Immature natural killer cell (primary cell): ENCODE data around the gene ZBTB20. TPM values are rescaled to one million over a fixed set of nuclear protein-coding genes. Genes with fewer than 3 reads are reported as not detected.

Experiments used
- DNase-seq, 3 donors: peaks; one replicate each; pipeline ENCODE4 v3.0.0; 2022; ENCODE audit warnings: mixed read lengths in 1 of 3
- H3K27ac Mint-ChIP-seq, 6 donors: one replicate each; pipeline ENCODE4 v1.8.0; 2020; ENCODE audit warnings: mixed read lengths in 6 of 6, mild to moderate bottlenecking in 5 of 6, inconsistent platforms in 4 of 6, moderate library complexity in 3 of 6
- H3K27me3 Mint-ChIP-seq, 3 donors: one replicate each; pipeline ENCODE4 v1.8.0; 2020 to 2021; ENCODE audit warnings: low read depth in 3 of 3, mild to moderate bottlenecking in 3 of 3, mixed read lengths in 3 of 3, moderate library complexity in 3 of 3, inconsistent platforms in 1 of 3
- H3K36me3 Mint-ChIP-seq, 3 donors: one replicate each; pipeline ENCODE4 v1.8.0; 2020; ENCODE audit warnings: mixed read lengths in 3 of 3, inconsistent platforms in 2 of 3, mild to moderate bottlenecking in 2 of 3
- H3K4me1 Mint-ChIP-seq, 2 donors: one replicate each; pipeline ENCODE4 v1.8.0; 2020; ENCODE audit warnings: inconsistent platforms in 2 of 2, mild to moderate bottlenecking in 2 of 2, mixed read lengths in 2 of 2, moderate library complexity in 1 of 2
- H3K4me3 Mint-ChIP-seq, 5 donors: one replicate each; pipeline ENCODE4 v1.8.0; 2020; ENCODE audit warnings: mild to moderate bottlenecking in 5 of 5, mixed read lengths in 5 of 5, inconsistent platforms in 3 of 5, moderate library complexity in 3 of 5
- H3K9me3 Mint-ChIP-seq, 6 donors: one replicate each; pipeline ENCODE4 v1.8.0; 2020; ENCODE audit warnings: mild to moderate bottlenecking in 6 of 6, mixed read lengths in 6 of 6, inconsistent platforms in 4 of 6, moderate library complexity in 3 of 6
- polyA plus RNA-seq, 3 donors: library from polyadenylated mRNA; unstranded; fragments of 300-500 nt; fragmentation: Illumina TruSeq; gene quantifications; one replicate each; pipeline ENCODE4 v1.2.3, GENCODE V29; 2021

Gene ZBTB20
- polyA plus RNA-seq, 3 donors from 2014 or later: 7.2 to 21.3 (median 16.5) TPM

DNA sequence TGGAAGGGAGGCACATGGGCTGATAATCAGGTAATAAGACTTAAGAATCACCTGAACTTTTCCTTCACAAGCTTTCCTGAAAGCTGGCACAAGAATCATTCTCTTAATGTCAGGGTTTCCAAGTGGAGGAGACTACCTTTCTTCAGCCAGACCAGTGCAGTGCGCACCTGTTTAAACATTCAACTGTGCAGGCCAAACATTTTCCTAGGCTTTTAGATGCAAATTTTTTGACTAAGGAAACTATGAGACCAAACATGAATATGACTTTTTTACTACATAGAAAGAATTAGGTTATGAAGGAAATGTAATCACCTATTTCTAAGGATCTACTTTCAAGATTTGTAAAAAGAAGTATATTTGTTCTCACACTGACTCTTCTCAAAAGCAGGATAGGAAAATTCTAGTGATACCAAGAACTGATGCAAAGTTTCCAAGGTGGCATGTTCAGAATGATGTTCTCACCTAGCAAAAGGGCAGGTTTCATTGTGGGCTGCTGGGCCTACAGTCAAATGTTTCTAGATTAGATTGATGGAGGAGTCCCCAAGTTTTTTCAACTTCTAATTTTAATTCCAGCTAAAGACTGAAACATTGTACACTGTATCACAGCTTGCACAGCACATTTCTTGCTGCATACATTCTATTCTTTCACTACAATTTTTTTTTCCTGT lies 514.2 kb downstream of the ZBTB20 start:
- H3K4me3 Mint-ChIP-seq: no peak overlapping the region
- H3K27ac Mint-ChIP-seq: no peak overlapping the region
- H3K36me3 Mint-ChIP-seq: peaks cover 9 to 13% (median 11%) of the 10 kb centered on the region in 3 donors
- no peaks in the 10 kb centered on the region for H3K4me1 Mint-ChIP-seq
- no peak for DNase-seq
- peaks cover 14 to 19% (median 14%) of the 10 kb centered on the region in 6 donors for H3K9me3 Mint-ChIP-seq
- no peaks in the 10 kb centered on the region for H3K27me3 Mint-ChIP-seq

DNA sequence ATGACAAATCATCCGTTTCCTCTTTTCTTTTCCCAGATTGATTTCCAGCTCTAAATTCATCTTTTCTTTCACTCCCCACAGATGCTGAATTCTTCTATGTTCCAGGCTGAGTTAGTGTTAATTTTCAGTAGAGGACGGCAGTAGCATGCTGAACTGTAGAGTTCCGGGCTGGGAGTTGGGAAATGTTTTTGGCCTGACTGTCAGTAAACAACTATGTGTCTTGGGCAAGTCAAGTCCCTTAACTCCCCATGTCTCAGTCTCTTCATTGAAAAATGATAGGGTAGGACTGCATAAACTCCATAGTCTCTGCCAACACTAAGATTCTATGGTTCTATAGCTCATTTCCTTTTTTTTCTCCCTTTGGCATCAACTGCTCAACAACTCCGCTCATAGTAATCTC lies 519.3 kb downstream of the ZBTB20 start:
- H3K9me3 Mint-ChIP-seq: no peaks in the 10 kb centered on the region
- H3K4me3 Mint-ChIP-seq: no peak overlapping the region
- H3K36me3 Mint-ChIP-seq: peaks cover 0 to 7% (median 0%) of the 10 kb centered on the region in 3 donors
- no peak overlapping the region for H3K27ac Mint-ChIP-seq
- no peaks in the 10 kb centered on the region for H3K27me3 Mint-ChIP-seq
- DNase-seq: no peak
- peaks cover 0 to 2% of the 10 kb centered on the region in 2 donors for H3K4me1 Mint-ChIP-seq

DNA sequence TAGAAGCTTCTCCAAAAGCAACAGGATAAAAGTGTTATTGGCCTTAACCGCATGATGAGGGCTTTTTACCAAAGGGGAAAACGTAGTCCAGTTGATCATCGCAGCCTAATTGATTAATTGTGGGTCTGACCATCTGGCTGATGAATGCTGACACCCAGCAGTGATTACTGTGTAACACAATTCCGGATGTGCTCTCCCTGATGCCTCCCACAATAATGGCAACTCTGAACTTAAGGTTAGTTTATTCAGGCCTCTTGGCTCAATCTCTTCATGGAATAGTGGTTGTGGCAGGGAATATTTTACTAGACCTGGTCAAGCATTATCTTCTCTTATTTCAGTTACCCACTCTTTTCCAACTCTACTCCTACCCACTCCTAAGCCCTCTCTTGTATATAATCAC lies 520.3 kb downstream of the ZBTB20 start:
- Mint-ChIP-seq H3K4me1 (peaks cover 0 to 2% of the 10 kb centered on the region in 2 donors), H3K4me3 (no peak overlapping the region), H3K36me3 (peaks cover 0 to 7% (median 0%) of the 10 kb centered on the region in 3 donors), H3K9me3 (no peaks in the 10 kb centered on the region), H3K27ac (no peak overlapping the region), H3K27me3 (no peaks in the 10 kb centered on the region)
- DNase-seq: no peak

DNA sequence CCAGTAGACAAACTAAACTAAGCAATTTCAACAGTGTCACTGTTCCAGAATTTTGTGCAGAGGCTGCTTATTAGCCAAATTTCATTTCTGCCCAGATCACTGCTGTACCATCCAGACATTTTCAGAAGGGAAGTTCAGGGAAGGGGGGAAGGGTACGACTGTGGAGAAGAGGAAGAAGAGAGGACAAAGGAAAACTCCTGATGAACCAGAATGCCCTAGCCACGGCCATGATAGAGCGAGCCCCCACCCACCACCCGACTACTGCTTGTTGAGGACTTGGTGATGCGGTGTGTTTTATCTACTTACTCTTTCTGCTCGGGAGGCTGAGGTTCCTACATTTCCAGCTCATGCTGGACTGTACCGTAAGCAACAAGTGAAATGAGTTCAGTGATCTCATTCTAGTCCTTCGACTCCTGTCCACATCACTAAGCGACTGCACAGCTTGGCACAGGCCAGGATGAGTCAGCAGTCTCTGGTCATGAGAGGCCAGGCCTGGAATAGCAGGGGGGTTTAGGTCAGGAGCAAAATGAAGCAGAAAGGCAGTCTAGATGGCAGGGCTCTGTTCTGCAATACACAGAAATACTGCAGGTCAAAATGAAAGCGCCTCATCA lies 522.4 kb downstream of the ZBTB20 start:
- Mint-ChIP-seq H3K4me1 (peaks cover 0 to 2% of the 10 kb centered on the region in 2 donors), H3K9me3 (no peaks in the 10 kb centered on the region), H3K27ac (no peak overlapping the region), H3K36me3 (peaks cover 0 to 7% (median 0%) of the 10 kb centered on the region in 3 donors), H3K27me3 (no peaks in the 10 kb centered on the region), H3K4me3 (no peak overlapping the region)
- no peak for DNase-seq

DNA sequence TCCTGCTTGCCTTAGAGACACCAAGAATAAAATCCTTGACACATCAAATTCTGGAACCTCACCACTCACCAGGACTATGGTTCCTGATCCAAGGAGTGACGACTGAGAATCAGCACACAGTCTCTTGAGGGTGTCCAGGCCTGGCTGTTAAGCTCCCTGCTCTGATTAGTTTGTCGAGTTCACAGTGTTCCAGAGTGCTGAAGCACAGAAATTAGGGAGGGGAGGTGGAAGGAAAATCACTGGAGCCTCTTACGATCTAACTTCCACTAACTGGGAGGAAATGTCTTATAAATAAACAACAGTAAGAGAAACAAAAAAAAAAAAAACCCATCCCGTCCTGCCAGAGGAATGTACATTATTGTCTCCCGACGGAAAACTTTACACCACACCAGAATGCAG lies 523.0 kb downstream of the ZBTB20 start:
- Mint-ChIP-seq H3K4me1 (peaks cover 0 to 2% of the 10 kb centered on the region in 2 donors), H3K36me3 (peaks cover 0 to 7% (median 0%) of the 10 kb centered on the region in 3 donors), H3K27me3 (no peaks in the 10 kb centered on the region), H3K4me3 (no peak overlapping the region), H3K27ac (no peak overlapping the region), H3K9me3 (no peaks in the 10 kb centered on the region)
- DNase-seq: no peak

DNA sequence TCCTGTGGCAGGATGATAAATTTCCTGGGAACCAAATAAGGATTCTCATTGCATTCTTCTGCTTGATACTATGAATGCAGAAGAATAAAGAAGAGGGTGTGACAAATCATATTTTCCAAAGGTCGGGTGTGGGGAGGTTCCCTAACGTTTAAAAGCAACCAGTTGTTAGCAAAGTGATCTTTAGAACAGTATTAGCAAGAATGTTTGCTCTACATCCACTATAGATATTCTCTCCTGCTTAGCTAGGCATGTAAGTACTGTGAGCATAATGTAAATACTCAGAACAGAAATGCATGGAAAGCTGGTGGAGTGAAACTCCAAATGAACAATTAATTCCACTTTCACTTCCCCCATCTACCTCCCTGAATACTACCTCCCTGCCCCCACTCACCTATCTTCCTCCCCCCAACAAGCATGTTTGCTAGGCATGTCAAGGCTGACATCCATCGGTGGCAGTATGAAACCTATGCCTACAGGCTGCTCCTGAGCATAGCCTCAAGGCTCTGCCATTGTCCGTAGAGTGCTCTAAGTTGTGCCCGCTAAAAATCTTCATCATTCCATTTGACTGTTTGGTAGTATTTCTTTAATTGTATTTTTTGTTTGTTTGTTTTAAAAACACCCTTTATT lies 523.6 kb downstream of the ZBTB20 start:
- H3K27me3 Mint-ChIP-seq: no peaks in the 10 kb centered on the region
- no peaks in the 10 kb centered on the region for H3K9me3 Mint-ChIP-seq
- peaks cover 0 to 2% of the 10 kb centered on the region in 2 donors for H3K4me1 Mint-ChIP-seq
- no peak for DNase-seq
- H3K4me3 Mint-ChIP-seq: no peak overlapping the region
- no peak overlapping the region for H3K27ac Mint-ChIP-seq
- peaks cover 0 to 7% (median 0%) of the 10 kb centered on the region in 3 donors for H3K36me3 Mint-ChIP-seq

GRCh38 chr3:114622001-114622400 lies 525.1 kb downstream of the ZBTB20 start:
- Mint-ChIP-seq H3K27me3 (no peaks in the 10 kb centered on the region), H3K4me1 (peaks cover 0 to 2% of the 10 kb centered on the region in 2 donors)

GRCh38 chr3:114619771-114620170 lies 527.3 kb downstream of the ZBTB20 start:
- Mint-ChIP-seq H3K36me3 (peaks cover 0 to 7% (median 0%) of the 10 kb centered on the region in 3 donors), H3K9me3 (no peaks in the 10 kb centered on the region), H3K27ac (no peak overlapping the region), H3K4me1 (no peaks in the 10 kb centered on the region), H3K27me3 (no peaks in the 10 kb centered on the region), H3K4me3 (no peak overlapping the region)
- no peak for DNase-seq

More at GRCh38 chr3:114622001-114622400, 525.1 kb downstream of the ZBTB20 start:
- Mint-ChIP-seq H3K27ac (no peak overlapping the region), H3K9me3 (no peaks in the 10 kb centered on the region), H3K36me3 (peaks cover 0 to 7% (median 0%) of the 10 kb centered on the region in 3 donors), H3K4me3 (no peak overlapping the region)
- DNase-seq: no peak

- Mint-ChIP-seq H3K36me3 (no peaks in the 10 kb centered on the region), H3K4me3 (no peak overlapping the region), H3K27ac (no peak overlapping the region), H3K27me3 (no peaks in the 10 kb centered on the region), H3K4me1 (no peaks in the 10 kb centered on the region), H3K9me3 (no peaks in the 10 kb centered on the region)
- DNase-seq: no peak
These were observed 531.5 kb downstream of the ZBTB20 start for GRCh38 chr3:114615523-114616085.

- Mint-ChIP-seq H3K36me3 (no peaks in the 10 kb centered on the region), H3K27me3 (no peaks in the 10 kb centered on the region), H3K27ac (no peak overlapping the region), H3K4me1 (no peaks in the 10 kb centered on the region), H3K4me3 (no peak overlapping the region), H3K9me3 (no peaks in the 10 kb centered on the region)
- DNase-seq: no peak
These were observed 537.0 kb downstream of the ZBTB20 start for GRCh38 chr3:114609973-114610630.

DNA sequence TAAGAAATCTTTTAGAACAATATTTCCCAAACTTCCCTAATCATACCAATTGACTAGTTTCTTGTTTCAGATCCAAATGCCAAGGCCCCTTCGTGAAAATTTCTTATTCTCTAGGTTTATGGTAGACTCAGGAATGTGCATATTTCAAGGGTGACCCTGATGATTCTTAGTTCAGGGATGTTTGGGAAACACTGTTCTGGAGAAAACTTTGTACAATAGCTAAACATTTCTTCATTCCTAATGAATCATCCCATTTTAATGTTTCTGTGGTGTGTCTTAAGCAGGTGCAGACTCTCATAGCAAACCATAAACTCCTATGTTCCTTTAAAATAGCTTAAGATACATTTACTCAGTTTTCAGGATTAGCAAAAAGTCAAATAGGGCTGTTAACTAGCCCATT lies 538.8 kb downstream of the ZBTB20 start:
- H3K27ac Mint-ChIP-seq: no peak overlapping the region
- no peaks in the 10 kb centered on the region for H3K4me1 Mint-ChIP-seq
- no peaks in the 10 kb centered on the region for H3K27me3 Mint-ChIP-seq
- H3K4me3 Mint-ChIP-seq: no peak overlapping the region
- no peak for DNase-seq
- peaks cover 0 to 4% (median 0%) of the 10 kb centered on the region in 3 donors for H3K36me3 Mint-ChIP-seq
- H3K9me3 Mint-ChIP-seq: no peaks in the 10 kb centered on the region

DNA sequence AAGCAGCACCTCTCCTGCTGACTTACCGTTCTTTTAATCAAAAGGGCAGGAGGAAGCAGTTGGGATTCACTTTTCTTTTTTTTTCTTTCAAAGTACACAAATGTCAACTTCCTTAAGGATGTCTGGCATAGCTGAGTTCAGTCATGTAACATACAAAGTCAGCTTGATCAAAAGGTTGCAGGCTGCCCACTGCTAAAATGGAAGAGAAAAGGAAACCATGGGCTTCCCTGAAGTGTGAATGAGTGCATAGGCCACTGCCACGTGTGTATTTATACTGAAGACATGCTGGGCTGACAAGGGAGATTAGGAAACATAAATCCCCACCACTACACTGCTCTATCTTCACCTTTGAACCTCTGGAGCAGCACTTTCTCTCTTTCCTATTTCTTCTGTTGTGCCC lies 540.8 kb downstream of the ZBTB20 start:
- Mint-ChIP-seq H3K4me3 (no peak overlapping the region), H3K9me3 (no peaks in the 10 kb centered on the region), H3K27me3 (no peaks in the 10 kb centered on the region), H3K36me3 (peaks cover 0 to 4% (median 0%) of the 10 kb centered on the region in 3 donors), H3K4me1 (no peaks in the 10 kb centered on the region), H3K27ac (peak overlapping the region in 1 of 6 donors; percentile 24)
- no peak for DNase-seq

DNA sequence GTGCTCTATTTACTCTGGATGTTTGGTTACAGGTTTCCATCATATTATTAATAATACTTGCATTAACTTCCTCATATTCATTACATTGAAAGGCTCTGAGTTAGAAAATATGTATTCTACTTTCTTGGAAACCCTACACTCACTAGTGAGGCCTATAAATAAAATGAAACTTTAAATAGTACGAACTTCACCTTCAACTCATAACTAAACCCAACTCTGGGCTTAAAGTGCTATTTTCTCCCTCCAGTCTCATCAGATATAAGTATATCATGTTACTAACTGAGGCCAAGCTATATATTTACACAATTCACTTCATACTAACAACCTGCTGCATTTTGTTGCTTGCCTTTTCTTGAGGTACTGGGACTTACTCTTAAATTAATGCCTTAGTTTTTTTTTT lies 546.5 kb downstream of the ZBTB20 start:
- H3K27me3 Mint-ChIP-seq: no peaks in the 10 kb centered on the region
- no peak overlapping the region for H3K4me3 Mint-ChIP-seq
- DNase-seq: no peak
- peaks cover 0 to 4% (median 0%) of the 10 kb centered on the region in 3 donors for H3K36me3 Mint-ChIP-seq
- no peaks in the 10 kb centered on the region for H3K4me1 Mint-ChIP-seq
- H3K27ac Mint-ChIP-seq: no peak overlapping the region
- no peaks in the 10 kb centered on the region for H3K9me3 Mint-ChIP-seq

DNA sequence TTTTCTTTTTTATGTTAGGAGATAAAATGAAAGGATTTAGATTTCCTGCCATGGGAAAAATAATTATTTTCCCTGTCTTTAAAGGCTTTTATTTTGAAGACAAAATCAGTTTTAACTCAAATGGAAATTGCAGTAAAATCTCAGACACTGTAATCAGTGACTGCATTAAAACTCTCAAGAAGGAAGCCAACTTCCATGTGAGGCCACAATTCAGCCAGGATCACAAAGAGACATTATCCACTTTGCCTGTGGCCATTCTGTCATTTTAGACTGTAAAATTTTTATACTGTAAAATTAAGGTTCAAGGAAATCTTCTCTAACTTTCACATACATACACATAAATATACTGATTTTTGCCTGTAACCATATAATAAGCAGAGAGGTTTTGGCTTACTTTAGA lies 549.2 kb downstream of the ZBTB20 start:
- no peak for DNase-seq
- Mint-ChIP-seq H3K36me3 (peaks cover 0 to 3% (median 0%) of the 10 kb centered on the region in 3 donors), H3K27me3 (no peaks in the 10 kb centered on the region), H3K4me1 (no peaks in the 10 kb centered on the region), H3K9me3 (no peaks in the 10 kb centered on the region), H3K4me3 (no peak overlapping the region), H3K27ac (no peak overlapping the region)
